K562 (cell line): ENCODE results near the gene C4orf50. TPM values are rescaled to one million over a fixed set of nuclear protein-coding genes. Genes with fewer than 3 reads are reported as not detected.

Experiments used
- FOXJ2 ChIP-seq: fragments of 200-800 bp; sonication (Bioruptor generic); IDR thresholded peaks from 2 replicates; pipeline ENCODE4 v1.6.1; 2016; ENCODE audit warnings: missing genetic modification characterization, missing compliant biosample characterization
- GATA2 ChIP-seq: sonication (generic); formaldehyde crosslinking; IDR thresholded peaks from 2 replicates; pipeline ENCODE4 v1.4.0; 2020; ENCODE audit warnings: mild to moderate bottlenecking, missing genetic modification reagents
- GATAD2B ChIP-seq: fragments of 450-650 bp; IDR thresholded peaks from 2 replicates; pipeline ENCODE4 v1.6.1; 2017; ENCODE audit warnings: mild to moderate bottlenecking, borderline replicate concordance
- KDM4B ChIP-seq, 2 experiments: fragments of 450-650 bp in 1 of 2; sonication (generic) in 1 of 2; IDR thresholded peaks; 2 replicates each; pipeline ENCODE4 v1.6.1; 2016 to 2017; ENCODE audit warnings: borderline replicate concordance in 2 of 2, antibody characterized with exemption in 1 of 2, low read depth in 1 of 2, mild to moderate bottlenecking in 1 of 2
- KDM5B ChIP-seq: fragments of 200-600 bp; sonication (generic); IDR thresholded peaks from 2 replicates; pipeline ENCODE4 v1.6.1; 2012; ENCODE audit warnings: low read depth, mild to moderate bottlenecking, moderate library complexity, low read length, control low read depth, inconsistent platforms; ENCODE audit not compliant: insufficient replicate concordance
- POLR2AphosphoS2 ChIP-seq: IDR thresholded peaks from 2 replicates; pipeline ENCODE4 v1.6.1; 2012; ENCODE audit warnings: low read length, improper control_type of control experiment
- RAD21 ChIP-seq, 2 experiments: fragments of 250-450 bp in 1 of 2; fragments of 450-650 bp in 1 of 2; sonication (Bioruptor Pico) in 1 of 2; formaldehyde crosslinking in 1 of 2; IDR thresholded peaks in 1 of 2; conservative IDR thresholded peaks in 1 of 2; 2 replicates each; pipeline versions ENCODE4 v1.4.0 to v1.8.0; 2020 to 2022; ENCODE audit warnings: mild to moderate bottlenecking in 2 of 2, moderate library complexity in 1 of 2
- TCF3 ChIP-seq: sonication (generic); formaldehyde crosslinking; IDR thresholded peaks from 2 replicates; pipeline ENCODE4 v1.4.0; 2020; ENCODE audit warnings: mild to moderate bottlenecking, missing genetic modification reagents
- ZBTB43 ChIP-seq: sonication (generic); formaldehyde crosslinking; IDR thresholded peaks from 2 replicates; pipeline ENCODE4 v1.8.0; 2023; ENCODE audit warnings: mild to moderate bottlenecking, missing genetic modification reagents
- ZNF324 ChIP-seq: fragments of 250-450 bp; sonication (Bioruptor Pico); IDR thresholded peaks from 2 replicates; pipeline ENCODE4 v1.4.0; 2020; ENCODE audit warnings: mild to moderate bottlenecking
- ZNF644 ChIP-seq: fragments of 200-800 bp; sonication (Bioruptor generic); IDR thresholded peaks from 2 replicates; pipeline ENCODE4 v1.6.1; 2016; ENCODE audit warnings: low read depth, missing genetic modification characterization, missing compliant biosample characterization
- polyA plus RNA-seq, 8 experiments: library from polyadenylated mRNA; depleted of rRNA in 4 of 8; stranded (reverse) in 5 of 8; unstranded in 3 of 8; fragments of >200 nt; fragmentation: Nextera tagmentation in 2 of 8; fragmentation: Illumina TruSeq in 1 of 8; extraction: Ambion mirVana in 2 of 8; extraction: Trizol in 1 of 8; gene quantifications; 2 replicates each; pipeline versions ENCODE4 v1.2.1 to v1.2.3, GENCODE V29; 2011 to 2014; ENCODE audit warnings: inconsistent platforms in 1 of 8, missing spikeins in 1 of 8
- total RNA-seq, 7 experiments: library from RNA; depleted of rRNA in 6 of 7; stranded (reverse); fragments of >200 nt in 6 of 7; fragmentation: Illumina TruSeq in 2 of 7; extraction: Trizol in 2 of 7; gene quantifications; 2 replicates each; pipeline versions ENCODE4 v1.2.1 to v1.2.3, GENCODE V29; 2011 to 2021; ENCODE audit warnings: low replicate concordance in 1 of 7

Gene C4orf50
- total and polyA plus RNA-seq, 9 of the 15 experiments (the other 6 are each of a cell fraction or from before 2014, with no cell fraction given), result not detected

GRCh38 chr4:5891563-5892322 is 126.5 kb downstream of the C4orf50 start (continued):
- TF ChIP-seq FOXJ2 (tag), result no peak
- TF ChIP-seq KDM5B, result no peak
- TF ChIP-seq KDM4B (IDR thresholded peaks at IDR 0.05; ENCODE audit: borderline replicate concordance in 2 of 2, low read depth in 1 of 2), result no peak
- TF ChIP-seq GATA2, result no peak
- no peak for TF ChIP-seq ZNF324
- no peak for TF ChIP-seq ZNF644 (tag)
- no peak for TF ChIP-seq GATAD2B
- no peak for TF ChIP-seq ZBTB43 (CRISPR knock-in tag)
- TF ChIP-seq POLR2AphosphoS2, result no peak
- no peak for TF ChIP-seq RAD21 (CRISPR knock-in tag; conservative IDR thresholded peaks at IDR 0.05 in 1 of 2, IDR thresholded peaks at IDR 0.05 in 1 of 2)
- TF ChIP-seq TCF3 (CRISPR knock-in tag), result no peak
